OCI-LY1 (cell line): ENCODE data around the gene USP54.

Experiments used
- EZH2 ChIP-seq: fragments of 200-600 bp; sonication (generic), shearing (Covaris generic); IDR thresholded peaks from 2 replicates; pipeline ENCODE4 v1.8.0; 2017; ENCODE audit warnings: borderline replicate concordance, mixed run types, mild to moderate bottlenecking, antibody characterized with exemption, low read length, moderate library complexity, mixed read lengths
- TF ChIP-seq, protein P1 (sequence below): fragments of 200-600 bp; sonication (generic), shearing (Covaris generic); IDR thresholded peaks from 2 replicates; pipeline ENCODE4 v1.5.1; 2017; ENCODE audit warnings: mild to moderate bottlenecking, antibody characterized with exemption, low read length, moderate library complexity, mixed read lengths

DNA sequence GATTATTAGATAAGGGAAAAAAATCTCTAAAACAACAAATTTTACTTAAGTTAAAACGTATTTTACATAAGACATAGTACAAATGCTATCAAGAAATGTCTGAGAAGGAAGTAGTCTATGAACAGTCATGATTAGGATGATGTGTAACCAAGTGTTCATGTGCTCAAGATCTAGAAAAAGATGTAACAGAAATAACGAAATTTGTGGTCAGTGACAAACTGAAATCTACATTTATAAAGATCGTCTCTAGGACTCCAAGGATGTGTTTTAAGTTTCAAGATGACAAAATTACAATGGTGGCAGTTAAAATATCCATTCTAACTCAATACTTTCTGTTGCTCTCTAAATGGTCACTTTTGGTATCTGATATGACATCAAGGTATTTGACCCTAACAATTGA lies 112.5 kb downstream of the USP54 start:
- TF ChIP-seq, protein P1, sequence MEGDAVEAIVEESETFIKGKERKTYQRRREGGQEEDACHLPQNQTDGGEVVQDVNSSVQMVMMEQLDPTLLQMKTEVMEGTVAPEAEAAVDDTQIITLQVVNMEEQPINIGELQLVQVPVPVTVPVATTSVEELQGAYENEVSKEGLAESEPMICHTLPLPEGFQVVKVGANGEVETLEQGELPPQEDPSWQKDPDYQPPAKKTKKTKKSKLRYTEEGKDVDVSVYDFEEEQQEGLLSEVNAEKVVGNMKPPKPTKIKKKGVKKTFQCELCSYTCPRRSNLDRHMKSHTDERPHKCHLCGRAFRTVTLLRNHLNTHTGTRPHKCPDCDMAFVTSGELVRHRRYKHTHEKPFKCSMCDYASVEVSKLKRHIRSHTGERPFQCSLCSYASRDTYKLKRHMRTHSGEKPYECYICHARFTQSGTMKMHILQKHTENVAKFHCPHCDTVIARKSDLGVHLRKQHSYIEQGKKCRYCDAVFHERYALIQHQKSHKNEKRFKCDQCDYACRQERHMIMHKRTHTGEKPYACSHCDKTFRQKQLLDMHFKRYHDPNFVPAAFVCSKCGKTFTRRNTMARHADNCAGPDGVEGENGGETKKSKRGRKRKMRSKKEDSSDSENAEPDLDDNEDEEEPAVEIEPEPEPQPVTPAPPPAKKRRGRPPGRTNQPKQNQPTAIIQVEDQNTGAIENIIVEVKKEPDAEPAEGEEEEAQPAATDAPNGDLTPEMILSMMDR = no peak
- TF ChIP-seq EZH2 = no peak
